Measurements from ENCODE around the gene LINGO1. TPM values are rescaled to one million over a fixed set of nuclear protein-coding genes. Genes with fewer than 3 reads are reported as not detected.

The LINGO1 gene
- total RNA-seq, 4 donors from 2014 or later, result 0.83 to 2.2 (median 1.0) TPM; not detected in 1

DNA sequence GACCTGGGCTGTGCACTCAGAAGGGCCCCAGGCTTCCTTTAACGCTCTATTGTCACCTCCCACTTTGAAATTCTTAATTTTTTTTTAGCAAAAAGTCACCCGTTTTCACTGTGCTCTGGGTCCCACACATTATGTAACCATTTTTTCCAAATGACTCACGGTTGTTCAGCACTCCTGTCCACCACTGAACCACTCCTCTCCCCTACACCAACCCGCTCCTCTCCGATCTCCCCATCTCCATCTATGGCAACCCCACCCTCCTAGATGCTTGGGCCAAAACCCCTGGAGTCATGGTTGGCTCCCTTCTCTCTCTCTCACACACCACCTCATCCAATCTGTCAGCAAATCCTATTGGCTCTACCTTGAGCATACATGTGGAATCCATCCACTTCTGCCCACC lies 41.2 kb upstream of the LINGO1 start:
- Histone ChIP-seq H3K4me3 (no peak overlapping the region), H3K27ac (replicated peaks in 1 of 4) (no peak overlapping the region), H3K36me3 (no peaks in the 10 kb centered on the region), H3K27me3 (peaks cover 0 to 67% (median 7%) of the 10 kb centered on the region in 4 donors), H3K4me1 (peaks cover 0 to 3% (median 0%) of the 10 kb centered on the region in 4 donors), H3K9me3 (peaks cover 0 to 4% (median 0%) of the 10 kb centered on the region in 4 donors)
- no peak for TF ChIP-seq POLR2A (IDR thresholded peaks at IDR 0.05; ENCODE audit: low read depth)
- DNase-seq (ENCODE audit: extremely low spot score), result no peak
- 76% methylated on average over 5 of the region's 5 CpGs for WGBS
- intact Hi-C loops (cut with DNase I), result no loop called here

DNA sequence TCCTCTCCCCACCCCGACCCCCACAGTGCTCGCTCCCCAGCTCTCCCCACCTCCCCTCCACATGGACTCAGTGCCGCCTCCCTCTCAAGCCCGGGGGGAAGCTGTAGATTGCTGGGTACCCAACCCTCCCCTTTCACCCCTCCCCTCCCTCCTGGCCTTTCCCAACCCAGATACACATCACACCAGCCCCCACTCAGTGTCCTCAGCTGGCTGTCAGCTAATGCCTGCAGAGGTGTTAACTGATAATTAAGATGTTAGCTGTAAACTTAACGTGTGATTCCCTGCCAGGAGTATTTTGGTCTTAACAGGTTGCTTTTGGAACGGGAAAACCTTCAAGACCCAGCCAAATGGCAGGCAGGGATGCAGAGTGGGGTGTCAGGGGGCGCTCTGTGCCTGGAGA lies 39.4 kb upstream of the LINGO1 start:
- Histone ChIP-seq H3K27ac (replicated peaks in 1 of 4) (no peak overlapping the region), H3K27me3 (peaks cover 0 to 60% (median 7%) of the 10 kb centered on the region in 4 donors), H3K4me1 (peaks cover 0 to 3% (median 0%) of the 10 kb centered on the region in 4 donors), H3K4me3 (no peak overlapping the region), H3K9me3 (peaks cover 0 to 4% (median 0%) of the 10 kb centered on the region in 4 donors), H3K36me3 (no peaks in the 10 kb centered on the region)
- WGBS, result 44% methylated on average over 7 of the region's 7 CpGs
- intact Hi-C loops (cut with DNase I), result no loop called here
- DNase-seq (ENCODE audit: extremely low spot score), result no peak
- TF ChIP-seq EP300 (IDR thresholded peaks at IDR 0.05) (no peak), POLR2AphosphoS5 (IDR thresholded peaks at IDR 0.05) (no peak), POLR2A (IDR thresholded peaks at IDR 0.05; ENCODE audit: low read depth) (no peak)
- TF ChIP-seq, protein P1, sequence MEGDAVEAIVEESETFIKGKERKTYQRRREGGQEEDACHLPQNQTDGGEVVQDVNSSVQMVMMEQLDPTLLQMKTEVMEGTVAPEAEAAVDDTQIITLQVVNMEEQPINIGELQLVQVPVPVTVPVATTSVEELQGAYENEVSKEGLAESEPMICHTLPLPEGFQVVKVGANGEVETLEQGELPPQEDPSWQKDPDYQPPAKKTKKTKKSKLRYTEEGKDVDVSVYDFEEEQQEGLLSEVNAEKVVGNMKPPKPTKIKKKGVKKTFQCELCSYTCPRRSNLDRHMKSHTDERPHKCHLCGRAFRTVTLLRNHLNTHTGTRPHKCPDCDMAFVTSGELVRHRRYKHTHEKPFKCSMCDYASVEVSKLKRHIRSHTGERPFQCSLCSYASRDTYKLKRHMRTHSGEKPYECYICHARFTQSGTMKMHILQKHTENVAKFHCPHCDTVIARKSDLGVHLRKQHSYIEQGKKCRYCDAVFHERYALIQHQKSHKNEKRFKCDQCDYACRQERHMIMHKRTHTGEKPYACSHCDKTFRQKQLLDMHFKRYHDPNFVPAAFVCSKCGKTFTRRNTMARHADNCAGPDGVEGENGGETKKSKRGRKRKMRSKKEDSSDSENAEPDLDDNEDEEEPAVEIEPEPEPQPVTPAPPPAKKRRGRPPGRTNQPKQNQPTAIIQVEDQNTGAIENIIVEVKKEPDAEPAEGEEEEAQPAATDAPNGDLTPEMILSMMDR (IDR thresholded peaks at IDR 0.05), result no peak

DNA sequence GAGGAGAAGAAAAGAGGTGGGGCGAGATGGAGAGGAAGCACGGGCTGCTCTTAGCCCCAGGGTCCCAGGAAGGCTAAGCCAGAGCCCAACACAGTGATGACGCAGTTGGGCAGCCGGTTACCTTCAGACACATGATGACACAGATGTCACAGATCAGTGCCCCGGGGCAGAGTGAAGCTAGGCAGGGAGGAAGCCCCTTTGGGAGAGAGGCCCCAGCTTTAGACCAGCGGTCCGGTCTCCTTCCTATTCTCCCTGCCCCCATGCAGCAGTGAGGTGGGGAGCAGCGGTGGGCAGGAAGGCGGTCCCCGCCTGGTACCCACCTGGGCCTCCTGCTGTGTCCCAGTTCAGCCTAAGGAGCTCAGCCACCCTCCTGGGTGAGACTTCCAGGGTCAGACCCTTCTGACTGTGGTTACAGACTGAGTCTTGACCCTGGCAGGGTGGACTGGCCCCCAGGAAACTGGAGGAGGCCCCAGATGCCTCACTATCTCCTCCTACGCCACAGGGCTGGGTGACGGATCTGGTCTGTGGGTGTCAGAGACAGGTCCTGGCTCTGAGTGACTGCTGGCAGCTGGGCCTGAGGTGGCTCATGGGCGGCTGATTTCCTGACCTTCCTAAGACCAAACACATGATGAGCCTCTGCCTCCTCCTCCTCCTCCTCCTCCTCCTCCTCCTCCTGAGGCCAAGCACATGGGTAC lies 38.8 kb upstream of the LINGO1 start:
- intact Hi-C loops (cut with DNase I), result no loop called here
- WGBS, result 61% methylated on average over 10 of the region's 13 CpGs
- Histone ChIP-seq H3K4me1 (peaks cover 0 to 3% (median 0%) of the 10 kb centered on the region in 4 donors), H3K27me3 (peaks cover 0 to 59% (median 7%) of the 10 kb centered on the region in 4 donors), H3K27ac (replicated peaks in 1 of 4) (no peak overlapping the region), H3K36me3 (no peaks in the 10 kb centered on the region), H3K4me3 (no peak overlapping the region), H3K9me3 (peaks cover 0 to 4% (median 0%) of the 10 kb centered on the region in 4 donors)
- no peak for DNase-seq (ENCODE audit: extremely low spot score)
- TF ChIP-seq, protein P1 (IDR thresholded peaks at IDR 0.05), result no peak
- TF ChIP-seq POLR2AphosphoS5 (IDR thresholded peaks at IDR 0.05) (no peak), POLR2A (IDR thresholded peaks at IDR 0.05; ENCODE audit: low read depth) (no peak), EP300 (IDR thresholded peaks at IDR 0.05) (no peak)

DNA sequence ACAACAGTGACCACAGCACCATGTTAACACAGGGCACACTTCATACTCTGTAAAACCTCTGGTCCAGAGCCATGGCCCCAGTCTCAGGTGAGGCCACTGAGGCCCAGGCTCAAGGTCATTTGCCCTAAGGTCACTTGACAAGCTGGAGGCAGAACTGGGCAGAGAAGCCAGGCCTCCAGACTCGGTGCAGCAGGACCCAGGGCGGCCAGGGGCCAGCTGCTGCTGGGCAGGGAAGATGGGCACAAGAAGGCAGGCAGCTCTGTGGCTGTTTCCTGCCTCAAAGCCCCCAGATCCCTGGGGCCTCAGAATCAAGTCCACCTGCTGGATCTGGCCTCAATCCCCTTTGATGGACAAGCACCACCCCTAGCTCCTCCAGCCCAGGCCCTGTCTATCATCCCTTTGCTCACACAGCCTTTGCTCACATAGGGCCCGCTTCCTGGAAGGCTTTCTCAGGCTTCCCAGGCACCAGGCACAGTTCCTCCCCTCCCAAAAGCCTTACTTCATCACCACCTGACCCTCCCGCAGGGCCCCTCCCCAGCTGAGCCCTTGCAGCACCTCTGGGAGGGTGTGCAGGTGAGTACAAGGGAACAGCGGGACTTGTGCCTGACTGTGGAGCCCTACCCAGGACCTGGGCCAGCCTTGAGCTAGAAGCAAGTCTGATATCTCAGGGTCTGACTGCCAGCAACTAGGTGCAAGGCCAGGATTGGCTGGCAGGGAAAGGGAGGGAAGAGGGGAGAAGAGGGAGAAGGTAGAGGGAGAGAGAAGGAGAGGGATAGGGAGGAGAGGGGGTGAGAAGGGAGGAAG lies 38.0 kb upstream of the LINGO1 start:
- no peak overlapping the region for H3K27ac ChIP-seq (replicated peaks in 1 of 4)
- peaks cover 0 to 4% (median 0%) of the 10 kb centered on the region in 4 donors for H3K9me3 ChIP-seq
- DNase-seq (ENCODE audit: extremely low spot score), result no peak
- no peak overlapping the region for H3K4me3 ChIP-seq
- H3K4me1 ChIP-seq, result peaks cover 0 to under 1% (median 0%) of the 10 kb centered on the region in 4 donors
- intact Hi-C loops (cut with DNase I), result no loop called here
- no peaks in the 10 kb centered on the region for H3K36me3 ChIP-seq
- peaks cover 0 to 65% (median 7%) of the 10 kb centered on the region in 4 donors for H3K27me3 ChIP-seq
- WGBS, result 75% methylated on average over 5 of the region's 5 CpGs
- TF ChIP-seq, protein P1 (IDR thresholded peaks at IDR 0.05), result no peak
- no peak for TF ChIP-seq POLR2A (IDR thresholded peaks at IDR 0.05; ENCODE audit: low read depth)
- no peak for TF ChIP-seq POLR2AphosphoS5 (IDR thresholded peaks at IDR 0.05)
- TF ChIP-seq EP300 (IDR thresholded peaks at IDR 0.05), result no peak

DNA sequence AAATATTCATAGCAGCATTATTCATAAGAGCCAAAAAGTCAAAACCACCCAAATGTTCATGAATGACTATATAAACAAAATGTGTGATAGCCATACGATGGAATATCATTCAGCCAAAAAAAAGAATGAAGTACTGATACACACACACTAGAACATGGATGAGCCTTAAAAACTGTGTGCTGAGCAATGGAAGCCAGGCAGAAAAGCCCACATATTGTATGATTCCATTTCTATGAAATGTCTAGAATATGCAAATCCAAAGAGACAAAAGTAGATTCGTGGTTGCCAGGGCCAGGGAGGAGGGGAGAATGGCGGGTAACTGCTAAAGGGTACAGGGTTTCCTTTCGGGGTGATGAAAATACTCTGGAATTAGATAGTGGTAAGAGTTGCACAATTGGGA lies 37.2 kb upstream of the LINGO1 start:
- peaks cover 0 to 4% (median 0%) of the 10 kb centered on the region in 4 donors for H3K9me3 ChIP-seq
- TF ChIP-seq POLR2A (IDR thresholded peaks at IDR 0.05; ENCODE audit: low read depth) (no peak), EP300 (IDR thresholded peaks at IDR 0.05) (no peak), POLR2AphosphoS5 (IDR thresholded peaks at IDR 0.05) (no peak)
- TF ChIP-seq, protein P1 (IDR thresholded peaks at IDR 0.05), result no peak
- H3K27me3 ChIP-seq, result peaks cover 0 to 74% (median 7%) of the 10 kb centered on the region in 4 donors
- intact Hi-C loops (cut with DNase I), result no loop called here
- H3K36me3 ChIP-seq, result no peaks in the 10 kb centered on the region
- no peak overlapping the region for H3K27ac ChIP-seq (replicated peaks in 1 of 4)
- no peaks in the 10 kb centered on the region for H3K4me1 ChIP-seq
- 84% methylated on average over 4 of the region's 4 CpGs for WGBS
- no peak for DNase-seq (ENCODE audit: extremely low spot score)
- H3K4me3 ChIP-seq, result no peak overlapping the region

All from esophagus muscularis mucosa (tissue), 4 donors.